HepG2 (cell line): Measurements from ENCODE around the gene NKAIN2. TPM values are rescaled to one million over a fixed set of nuclear protein-coding genes. Genes with fewer than 3 reads are reported as not detected.

Source experiments
- CERS6 ChIP-seq: sonication (generic); formaldehyde crosslinking; IDR thresholded peaks from 2 replicates; pipeline ENCODE4 v1.5.0; 2020; ENCODE audit warnings: missing genetic modification reagents
- GABPA ChIP-seq, 2 experiments: IDR thresholded peaks; 2 replicates each; pipeline ENCODE4 v1.6.1; 2011 to 2016; ENCODE audit warnings: low read depth in 2 of 2, low read length in 1 of 2, missing biosample characterization in 1 of 2, missing genetic modification characterization in 1 of 2
- MEIS1 ChIP-seq: sonication (generic); formaldehyde crosslinking; IDR thresholded peaks from 2 replicates; pipeline ENCODE4 v1.9.0; 2021; ENCODE audit warnings: mild to moderate bottlenecking, missing genetic modification reagents, moderate library complexity, borderline replicate concordance
- PAXIP1 ChIP-seq: sonication (generic); formaldehyde crosslinking; conservative IDR thresholded peaks from 2 replicates; pipeline ENCODE4 v1.4.0; 2020; ENCODE audit warnings: mild to moderate bottlenecking, missing genetic modification reagents, moderate library complexity
- ZXDC ChIP-seq: sonication (generic); formaldehyde crosslinking; IDR thresholded peaks from 2 replicates; pipeline ENCODE4 v1.5.0; 2020; ENCODE audit warnings: mild to moderate bottlenecking, missing genetic modification reagents
- polyA plus RNA-seq, 8 experiments: library from polyadenylated mRNA; depleted of rRNA in 3 of 8; stranded (reverse) in 7 of 8; unstranded in 1 of 8; fragments of >200 nt; fragmentation: Illumina TruSeq in 4 of 8; extraction: Trizol in 4 of 8; gene quantifications; 2 replicates each; pipeline versions ENCODE4 v1.2.1 to v1.2.3, GENCODE V29; 2011 to 2016; ENCODE audit warnings: low read depth in 4 of 8, missing spikeins in 1 of 8, mixed read lengths in 1 of 8; ENCODE audit not compliant: insufficient read depth in 1 of 8
- total RNA-seq, 5 experiments: library from RNA; depleted of rRNA; stranded (reverse); fragments of >200 nt; fragmentation: Illumina TruSeq; extraction: Trizol; gene quantifications; 2 replicates each; pipeline ENCODE4 v1.2.3, GENCODE V29; 2016; ENCODE audit warnings: low read depth in 1 of 5

Gene NKAIN2
- total and polyA plus RNA-seq, 2 of the 13 experiments (the other 11 are each of a cell fraction or from before 2014, with no cell fraction given): not detected

- TF ChIP-seq CERS6 (CRISPR knock-in tag): no peak
- no peak for TF ChIP-seq PAXIP1 (CRISPR knock-in tag)
- no peak for TF ChIP-seq MEIS1 (CRISPR knock-in tag)
- TF ChIP-seq GABPA (IDR thresholded peaks at IDR 0.05; ENCODE audit: low read depth, low read length): no peak
- TF ChIP-seq GABPA (CRISPR knock-in tag; IDR thresholded peaks at IDR 0.05; ENCODE audit: low read depth): no peak
- TF ChIP-seq ZXDC (CRISPR knock-in tag): no peak
- TF ChIP-seq, all 625 proteins: peak for 0
Observed at GRCh38 chr6:124622351-124622750, 818.7 kb downstream of the NKAIN2 start (continued).
